ENCODE measurements around the gene HK2.
A peak's percentile ranks its signal among the peaks of the same experiment; 100 is the strongest.

HK2 gene

DNA sequence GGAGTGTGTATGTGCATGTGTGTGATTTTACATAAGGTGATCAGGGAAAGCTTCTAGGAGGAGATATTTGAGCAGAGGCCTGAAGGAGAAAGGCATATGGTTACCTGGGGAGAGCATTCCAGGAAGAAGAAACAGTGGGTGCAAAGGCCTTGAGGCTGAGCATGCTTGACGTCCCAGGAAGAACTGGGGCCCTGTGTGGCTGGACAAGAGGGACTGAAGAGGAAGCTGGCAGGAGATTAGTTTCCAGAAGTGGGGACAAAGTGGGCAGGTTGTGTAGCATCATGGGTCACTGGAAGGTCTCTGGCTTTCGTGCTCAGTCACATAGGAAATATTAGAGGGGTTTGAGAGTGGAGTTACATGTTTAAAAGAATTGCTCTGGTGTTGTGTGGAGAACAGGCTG lies 82.5 kb downstream of the HK2 start:
- no peak overlapping the region for H2AFZ ChIP-seq (ENCODE audit: low read length)
- no peak overlapping the region for H2BK120ac ChIP-seq (ENCODE audit: low read depth, low read length)
- no peak overlapping the region for H4K91ac ChIP-seq (ENCODE audit: low read depth, low read length, poor library complexity)
- no peak overlapping the region for H3K18ac ChIP-seq (ENCODE audit: low read length)
- H3K9ac ChIP-seq (ENCODE audit: low read depth, low read length, poor library complexity), result no peak overlapping the region
- no CpG with 5 or more reads among the region's 2 CpGs for WGBS, 2 donors (ENCODE audit: extremely low coverage in 2 of 2, insufficient read length in 2 of 2, insufficient replicate concordance in 1 of 2)
- H2BK12ac ChIP-seq (ENCODE audit: low read length), result no peak overlapping the region
- no peak overlapping the region for H3K4me3 ChIP-seq (ENCODE audit: low read length in 2 of 2)
- no peak overlapping the region for H3K23ac ChIP-seq (ENCODE audit: low read depth, low read length, poor library complexity)
- no peak overlapping the region for H4K8ac ChIP-seq (ENCODE audit: low read depth, low read length)
- peaks cover 0 to 4% of the 10 kb centered on the region in 2 donors for H3K9me3 ChIP-seq (replicated peaks in 1 of 2; ENCODE audit: control insufficient read depth in 2 of 2, insufficient read depth in 1 of 2, low read depth in 1 of 2, low read length in 2 of 2)
- no peak overlapping the region for H2AK5ac ChIP-seq (ENCODE audit: low read depth, low read length)
- no peak overlapping the region for H3K4ac ChIP-seq (ENCODE audit: low read length)
- no peak overlapping the region for H3K4me2 ChIP-seq (ENCODE audit: insufficient read depth, low read length, poor library complexity, severe bottlenecking)
- no peak overlapping the region for H3K27ac ChIP-seq (replicated peaks; ENCODE audit: low read length)
- H3K14ac ChIP-seq (ENCODE audit: low read length), result no peak overlapping the region
- peaks cover 0 to 38% (median 0%) of the 10 kb centered on the region in 3 experiments for H3K27me3 ChIP-seq (ENCODE audit: control insufficient read depth in 3 of 3, insufficient read depth in 3 of 3, low read depth in 1 of 3, low read length in 3 of 3)
- no peak for DNase-seq (ENCODE audit: low spot score)
- H2BK15ac ChIP-seq (ENCODE audit: low read length), result no peak overlapping the region
- no peaks in the 10 kb centered on the region for H3K36me3 ChIP-seq (replicated peaks in 1 of 2; ENCODE audit: control insufficient read depth in 2 of 2, insufficient read depth in 2 of 2, low read length in 2 of 2)
- H3K4me1 ChIP-seq (ENCODE audit: control insufficient read depth in 2 of 2, insufficient read depth in 1 of 2, low read depth in 1 of 2, low read length in 2 of 2), result no peaks in the 10 kb centered on the region
- H3K79me1 ChIP-seq (ENCODE audit: low read depth, low read length), result no peaks in the 10 kb centered on the region
- H2BK5ac ChIP-seq (ENCODE audit: low read length), result no peak overlapping the region

DNA sequence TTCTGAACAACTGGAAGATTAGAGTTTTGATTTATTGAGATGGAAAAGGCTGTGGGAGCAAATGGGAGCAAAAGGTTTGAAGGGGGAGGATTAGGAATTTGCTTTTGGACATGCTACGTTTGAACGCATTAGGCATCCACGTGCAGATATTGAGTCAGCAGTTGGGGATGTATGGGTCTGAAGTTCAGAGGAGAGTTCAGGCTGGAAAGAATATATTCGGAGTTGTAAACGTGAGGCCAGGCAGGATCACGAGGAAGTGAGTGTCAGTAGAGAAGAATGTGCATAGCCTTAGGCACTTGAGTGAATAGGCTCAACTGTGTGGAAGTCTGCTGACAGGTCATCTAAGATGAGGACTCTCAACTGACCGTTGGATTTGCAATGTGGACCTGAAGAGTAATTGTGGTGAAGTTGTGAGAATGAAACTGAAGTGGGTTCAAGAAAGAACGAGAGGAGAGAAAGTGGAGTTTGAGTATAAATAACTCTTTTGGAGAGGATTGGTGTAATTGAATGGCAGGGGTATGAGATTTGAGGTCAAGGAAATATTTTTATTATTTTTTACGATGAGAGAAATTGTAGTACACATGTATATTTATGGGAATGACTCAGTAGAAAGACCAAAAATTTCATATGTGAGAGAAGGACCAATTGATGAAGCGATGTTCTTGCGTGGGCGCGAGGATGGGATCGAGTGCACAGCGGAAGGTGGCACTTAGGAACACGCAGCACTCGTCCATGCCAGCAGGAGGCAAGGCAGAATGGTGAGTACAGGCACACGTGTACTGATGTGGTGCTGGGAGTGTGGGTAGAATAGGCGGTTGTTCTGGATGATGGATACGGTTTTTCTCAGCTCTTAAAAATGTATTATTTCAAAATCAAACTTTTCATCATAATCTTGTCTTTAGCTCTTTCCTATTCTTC lies 84.0 kb downstream of the HK2 start:
- Histone ChIP-seq H3K4ac (ENCODE audit: low read length) (no peak overlapping the region), H4K8ac (ENCODE audit: low read depth, low read length) (no peak overlapping the region), H2BK120ac (ENCODE audit: low read depth, low read length) (no peak overlapping the region), H3K4me3 (ENCODE audit: low read length in 2 of 2) (no peak overlapping the region), H3K36me3 (replicated peaks in 1 of 2; ENCODE audit: control insufficient read depth in 2 of 2, insufficient read depth in 2 of 2, low read length in 2 of 2) (no peaks in the 10 kb centered on the region), H3K4me1 (ENCODE audit: control insufficient read depth in 2 of 2, insufficient read depth in 1 of 2, low read depth in 1 of 2, low read length in 2 of 2) (no peaks in the 10 kb centered on the region), H2BK12ac (ENCODE audit: low read length) (no peak overlapping the region), H2AK5ac (ENCODE audit: low read depth, low read length) (no peak overlapping the region), H3K27ac (replicated peaks; ENCODE audit: low read length) (no peak overlapping the region), H3K23ac (ENCODE audit: low read depth, low read length, poor library complexity) (no peak overlapping the region), H3K14ac (ENCODE audit: low read length) (no peak overlapping the region), H2AFZ (ENCODE audit: low read length) (no peak overlapping the region), H2BK15ac (ENCODE audit: low read length) (no peak overlapping the region), H4K91ac (ENCODE audit: low read depth, low read length, poor library complexity) (no peak overlapping the region), H3K79me1 (ENCODE audit: low read depth, low read length) (no peaks in the 10 kb centered on the region), H3K27me3 (ENCODE audit: control insufficient read depth in 3 of 3, insufficient read depth in 3 of 3, low read depth in 1 of 3, low read length in 3 of 3) (peaks cover 0 to 36% (median 0%) of the 10 kb centered on the region in 3 experiments), H3K18ac (ENCODE audit: low read length) (no peak overlapping the region), H3K9ac (ENCODE audit: low read depth, low read length, poor library complexity) (peak overlapping the region; percentile 46), H2BK5ac (ENCODE audit: low read length) (no peak overlapping the region), H3K4me2 (ENCODE audit: insufficient read depth, low read length, poor library complexity, severe bottlenecking) (no peak overlapping the region), H3K9me3 (replicated peaks in 1 of 2; ENCODE audit: control insufficient read depth in 2 of 2, insufficient read depth in 1 of 2, low read depth in 1 of 2, low read length in 2 of 2) (peaks cover 0 to 2% of the 10 kb centered on the region in 2 donors)
- WGBS, 2 donors (ENCODE audit: extremely low coverage in 2 of 2, insufficient read length in 2 of 2, insufficient replicate concordance in 1 of 2), result 100% methylated on average over 1 to 2 of the region's 20 CpGs
- DNase-seq (ENCODE audit: low spot score), result no peak

DNA sequence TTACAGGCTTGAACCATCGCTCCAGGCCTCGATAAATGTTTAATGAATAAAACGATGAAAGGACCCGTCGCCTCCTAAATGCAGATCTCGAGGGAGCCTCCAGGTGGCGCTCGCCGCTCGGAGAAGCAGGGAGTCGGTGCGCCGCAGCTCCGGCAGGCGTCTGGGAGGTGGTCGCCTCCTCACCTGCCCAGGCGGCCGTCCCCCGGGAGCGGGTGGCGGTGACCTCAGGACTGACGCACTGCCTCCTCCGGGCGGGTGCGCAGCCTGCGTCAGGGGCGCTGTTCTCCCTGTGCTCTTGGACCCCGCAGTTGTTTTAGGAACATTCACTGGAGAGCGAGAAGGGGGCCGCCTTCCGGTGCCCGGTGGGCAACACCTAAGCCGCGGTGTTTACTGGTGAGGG lies 85.9 kb downstream of the HK2 start:
- no peak overlapping the region for H3K27ac ChIP-seq (replicated peaks; ENCODE audit: low read length)
- no peak overlapping the region for H2AK5ac ChIP-seq (ENCODE audit: low read depth, low read length)
- peak; percentile 67 for DNase-seq (ENCODE audit: low spot score)
- no peaks in the 10 kb centered on the region for H3K79me1 ChIP-seq (ENCODE audit: low read depth, low read length)
- H3K9me3 ChIP-seq (replicated peaks in 1 of 2; ENCODE audit: control insufficient read depth in 2 of 2, insufficient read depth in 1 of 2, low read depth in 1 of 2, low read length in 2 of 2), result peaks cover 0 to 2% of the 10 kb centered on the region in 2 donors
- no peak overlapping the region for H3K9ac ChIP-seq (ENCODE audit: low read depth, low read length, poor library complexity)
- peak overlapping the region; percentile 83 for H3K18ac ChIP-seq (ENCODE audit: low read length)
- peak overlapping the region; percentile 89 for H3K4me2 ChIP-seq (ENCODE audit: insufficient read depth, low read length, poor library complexity, severe bottlenecking)
- H3K4me3 ChIP-seq (ENCODE audit: low read length in 2 of 2), result peak overlapping the region; percentile 26 to 79
- no peak overlapping the region for H2BK12ac ChIP-seq (ENCODE audit: low read length)
- H4K8ac ChIP-seq (ENCODE audit: low read depth, low read length), result no peak overlapping the region
- no peaks in the 10 kb centered on the region for H3K4me1 ChIP-seq (ENCODE audit: control insufficient read depth in 2 of 2, insufficient read depth in 1 of 2, low read depth in 1 of 2, low read length in 2 of 2)
- H2BK15ac ChIP-seq (ENCODE audit: low read length), result no peak overlapping the region
- H2BK5ac ChIP-seq (ENCODE audit: low read length), result no peak overlapping the region
- no peak overlapping the region for H3K14ac ChIP-seq (ENCODE audit: low read length)
- H3K36me3 ChIP-seq (replicated peaks in 1 of 2; ENCODE audit: control insufficient read depth in 2 of 2, insufficient read depth in 2 of 2, low read length in 2 of 2), result no peaks in the 10 kb centered on the region
- no peak overlapping the region for H2BK120ac ChIP-seq (ENCODE audit: low read depth, low read length)
- no peak overlapping the region for H3K4ac ChIP-seq (ENCODE audit: low read length)
- peak overlapping the region; percentile 78 for H2AFZ ChIP-seq (ENCODE audit: low read length)
- no CpG with 5 or more reads among the region's 34 CpGs for WGBS, 2 donors (ENCODE audit: extremely low coverage in 2 of 2, insufficient read length in 2 of 2, insufficient replicate concordance in 1 of 2)
- H3K27me3 ChIP-seq (ENCODE audit: control insufficient read depth in 3 of 3, insufficient read depth in 3 of 3, low read depth in 1 of 3, low read length in 3 of 3), result peaks cover 0 to 29% (median 0%) of the 10 kb centered on the region in 3 experiments
- no peak overlapping the region for H4K91ac ChIP-seq (ENCODE audit: low read depth, low read length, poor library complexity)
- peak overlapping the region; percentile 14 for H3K23ac ChIP-seq (ENCODE audit: low read depth, low read length, poor library complexity)

DNA sequence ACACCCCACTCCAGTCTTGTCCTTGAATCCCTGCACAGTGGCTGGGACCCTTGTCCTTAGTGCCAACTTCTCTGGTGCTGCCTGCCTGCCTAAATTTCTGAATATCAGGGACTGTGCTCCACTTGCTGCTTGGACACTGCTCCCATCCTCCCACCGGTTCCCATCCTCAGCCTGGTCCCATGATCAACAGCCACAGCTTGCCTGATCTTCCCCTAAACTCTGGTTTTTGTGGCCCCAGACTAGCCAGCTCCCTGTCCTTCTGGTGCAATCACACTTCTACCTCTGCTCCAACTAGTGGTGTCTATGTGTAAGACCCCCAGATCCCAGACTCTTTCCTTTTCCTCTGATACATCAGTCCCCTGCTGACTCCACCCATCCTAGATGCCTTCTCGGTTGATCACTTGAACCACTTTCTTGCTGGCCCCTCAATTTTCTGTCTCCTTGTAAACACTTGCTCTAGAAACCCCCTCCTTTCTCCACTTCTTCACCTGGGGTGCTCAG lies 87.4 kb downstream of the HK2 start:
- H3K4ac ChIP-seq (ENCODE audit: low read length), result no peak overlapping the region
- H2BK15ac ChIP-seq (ENCODE audit: low read length), result no peak overlapping the region
- H2AFZ ChIP-seq (ENCODE audit: low read length), result no peak overlapping the region
- H3K4me3 ChIP-seq (ENCODE audit: low read length in 2 of 2), result no peak overlapping the region
- no peak overlapping the region for H4K91ac ChIP-seq (ENCODE audit: low read depth, low read length, poor library complexity)
- H2BK5ac ChIP-seq (ENCODE audit: low read length), result no peak overlapping the region
- no peaks in the 10 kb centered on the region for H3K79me1 ChIP-seq (ENCODE audit: low read depth, low read length)
- peaks cover 0 to 20% (median 0%) of the 10 kb centered on the region in 3 experiments for H3K27me3 ChIP-seq (ENCODE audit: control insufficient read depth in 3 of 3, insufficient read depth in 3 of 3, low read depth in 1 of 3, low read length in 3 of 3)
- H3K23ac ChIP-seq (ENCODE audit: low read depth, low read length, poor library complexity), result no peak overlapping the region
- H3K14ac ChIP-seq (ENCODE audit: low read length), result no peak overlapping the region
- no peak for DNase-seq (ENCODE audit: low spot score)
- no peak overlapping the region for H3K9ac ChIP-seq (ENCODE audit: low read depth, low read length, poor library complexity)
- no peak overlapping the region for H2BK120ac ChIP-seq (ENCODE audit: low read depth, low read length)
- H3K9me3 ChIP-seq (replicated peaks in 1 of 2; ENCODE audit: control insufficient read depth in 2 of 2, insufficient read depth in 1 of 2, low read depth in 1 of 2, low read length in 2 of 2), result no peaks in the 10 kb centered on the region
- H2BK12ac ChIP-seq (ENCODE audit: low read length), result no peak overlapping the region
- H3K4me2 ChIP-seq (ENCODE audit: insufficient read depth, low read length, poor library complexity, severe bottlenecking), result no peak overlapping the region
- no peak overlapping the region for H3K27ac ChIP-seq (replicated peaks; ENCODE audit: low read length)
- no peaks in the 10 kb centered on the region for H3K36me3 ChIP-seq (replicated peaks in 1 of 2; ENCODE audit: control insufficient read depth in 2 of 2, insufficient read depth in 2 of 2, low read length in 2 of 2)
- no peak overlapping the region for H4K8ac ChIP-seq (ENCODE audit: low read depth, low read length)
- no peak overlapping the region for H2AK5ac ChIP-seq (ENCODE audit: low read depth, low read length)
- H3K4me1 ChIP-seq (ENCODE audit: control insufficient read depth in 2 of 2, insufficient read depth in 1 of 2, low read depth in 1 of 2, low read length in 2 of 2), result peaks cover 0 to 8% of the 10 kb centered on the region in 2 donors
- WGBS, 2 donors (ENCODE audit: extremely low coverage in 2 of 2, insufficient read length in 2 of 2, insufficient replicate concordance in 1 of 2), result no CpG with 5 or more reads among the region's 2 CpGs
- no peak overlapping the region for H3K18ac ChIP-seq (ENCODE audit: low read length)
